Activated CD4-positive, alpha-beta T cell treated with anti-CD3 and anti-CD28 coated beads, Interleukin-2, Interleukin-4, amounts not matched to agents 100 ng/mL and 50 ng/mL, durations not matched to agents 16 hours and 8 hours (primary cell): ENCODE measurements around the gene C10orf90.

Experiments used
- DNase-seq: peaks from one replicate; pipeline ENCODE4 v3.0.0-alpha.2; 2020; ENCODE audit warnings: low spot score

C10orf90 gene

DNA sequence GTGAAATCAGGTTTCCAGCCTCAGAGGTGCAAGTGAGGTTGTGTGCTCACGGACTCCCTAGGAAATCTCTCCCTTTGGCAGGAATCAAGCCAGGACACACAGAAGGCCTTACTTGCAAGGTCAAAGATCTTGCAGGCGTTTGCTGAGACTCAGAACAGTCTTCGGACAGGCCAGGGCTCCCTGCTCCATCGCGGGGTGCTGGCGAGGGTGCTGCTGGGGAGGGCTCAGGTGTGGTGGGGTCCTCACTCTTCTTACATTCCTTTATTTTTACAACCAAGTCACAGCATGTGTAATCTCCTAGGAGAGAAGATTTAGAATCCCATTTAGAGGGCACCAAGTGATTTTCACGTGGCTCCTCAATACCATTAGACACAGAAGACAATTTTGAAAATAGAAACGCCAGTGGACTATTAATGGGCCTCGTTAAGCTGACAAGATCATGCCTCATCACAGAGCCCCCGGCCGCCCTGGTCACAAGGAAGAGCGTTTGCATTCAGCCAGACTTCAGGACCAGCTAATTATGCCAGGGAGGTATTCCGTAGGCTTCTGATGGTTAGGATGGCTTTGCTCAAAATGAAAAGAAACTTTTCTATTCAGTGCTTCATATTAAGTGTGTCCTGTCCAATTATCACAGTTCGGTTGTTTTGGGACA lies 209.1 kb downstream of the C10orf90 start:
- no peak for DNase-seq

DNA sequence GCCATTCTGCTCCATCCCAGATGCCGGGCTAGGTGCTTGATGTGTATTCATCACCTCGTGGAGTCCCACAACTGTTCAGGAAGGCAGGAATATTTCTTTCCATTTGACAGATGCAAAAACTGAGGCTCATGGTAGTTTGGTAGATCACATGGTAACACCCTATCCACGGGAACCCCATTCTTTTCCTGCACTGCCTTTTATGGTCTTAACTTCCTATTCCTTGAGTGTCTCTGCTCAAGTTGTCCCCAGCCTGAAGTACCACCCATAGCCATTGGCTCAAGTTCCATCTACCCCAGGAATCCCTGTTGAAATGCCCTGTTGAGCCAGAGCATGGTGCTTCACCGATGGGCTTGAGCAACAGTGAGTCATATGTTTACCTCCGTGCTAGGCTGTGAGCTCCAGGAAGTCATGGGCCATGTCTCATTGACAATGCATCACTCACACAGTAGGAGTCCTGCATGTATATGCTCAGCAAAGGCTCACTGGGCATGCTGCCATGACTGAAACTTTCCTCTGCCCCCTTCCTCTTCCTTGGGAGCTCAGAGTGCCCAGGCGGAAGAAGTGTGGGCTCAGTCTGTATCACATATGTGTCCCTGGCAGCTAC lies 210.5 kb downstream of the C10orf90 start:
- peak; percentile 3 for DNase-seq

DNA sequence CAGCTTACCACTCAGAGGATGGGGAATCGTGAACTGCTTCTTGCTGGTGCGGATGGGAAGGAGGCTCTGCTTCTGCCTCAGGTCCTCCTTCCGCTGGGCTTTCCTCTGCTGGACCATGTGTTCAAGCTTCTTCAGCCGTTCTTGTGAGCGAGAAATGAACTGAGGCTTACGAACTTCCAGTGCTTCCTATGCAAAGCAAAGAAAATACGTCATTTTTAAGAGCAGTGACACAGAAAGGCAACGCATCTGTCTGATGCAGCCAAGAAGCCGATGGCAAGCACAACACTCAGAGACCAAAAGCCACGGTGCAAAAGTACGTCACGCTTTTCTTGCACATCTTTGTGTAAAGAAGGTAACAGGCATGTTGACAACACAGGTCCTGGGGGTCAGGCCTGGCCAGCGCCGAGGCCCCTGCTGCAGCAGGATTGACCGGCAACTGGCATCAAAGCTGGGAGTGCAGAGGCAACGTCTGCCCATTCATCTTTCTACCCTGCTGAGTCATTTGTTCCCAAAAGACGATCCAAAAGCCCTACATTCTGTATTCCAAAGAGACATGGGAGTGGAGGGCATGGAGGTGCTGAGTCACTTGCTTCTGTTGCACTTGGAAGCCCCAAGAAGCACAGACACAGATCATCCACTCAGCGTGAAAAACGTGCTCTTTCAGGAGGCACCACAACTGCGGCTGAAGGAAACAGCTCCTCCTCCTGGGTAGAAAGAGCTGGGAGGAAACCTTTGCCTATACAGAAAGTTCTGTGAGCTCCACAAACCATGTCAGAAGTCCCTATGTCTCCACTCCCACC lies 211.3 kb downstream of the C10orf90 start:
- DNase-seq, result no peak

DNA sequence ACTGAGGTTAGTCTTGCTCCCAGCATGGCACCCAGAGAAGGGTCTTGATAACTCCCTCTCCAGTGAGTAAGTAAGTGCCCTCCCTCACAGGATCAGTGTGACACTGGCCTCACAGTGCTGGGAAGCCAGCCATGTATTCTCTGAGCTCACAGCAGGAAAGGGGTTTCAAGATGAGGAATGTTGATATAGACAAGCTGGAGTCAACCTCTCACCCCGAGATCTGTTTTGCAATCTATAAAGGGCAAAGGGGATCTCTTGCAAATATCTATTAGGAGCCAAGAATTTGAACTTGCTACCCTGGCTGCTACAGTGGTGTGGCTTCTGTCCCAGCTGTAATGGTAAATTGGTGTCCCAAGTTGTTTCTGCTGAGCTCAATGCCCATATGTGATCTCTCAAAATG lies 212.0 kb downstream of the C10orf90 start:
- no peak for DNase-seq

DNA sequence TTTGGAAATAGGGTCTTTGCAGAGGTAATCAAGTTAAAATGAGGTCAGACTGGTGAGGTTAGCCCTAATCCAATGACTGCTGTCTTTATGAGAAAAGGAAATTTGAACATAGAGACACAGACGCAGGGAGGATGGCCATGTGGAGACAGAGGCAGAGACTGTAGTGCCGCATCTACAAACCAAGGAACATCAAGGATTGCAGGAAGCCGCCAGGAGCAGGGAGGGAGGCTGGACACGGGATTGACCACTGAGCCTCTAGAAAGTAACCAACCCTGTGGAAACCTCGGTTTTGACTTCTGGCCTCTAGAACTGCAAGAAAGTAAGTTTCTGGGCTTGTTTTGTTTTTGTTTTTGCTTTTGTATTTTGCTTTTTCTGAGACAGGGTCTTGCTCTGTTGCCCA lies 213.9 kb downstream of the C10orf90 start:
- DNase-seq, result no peak

DNA sequence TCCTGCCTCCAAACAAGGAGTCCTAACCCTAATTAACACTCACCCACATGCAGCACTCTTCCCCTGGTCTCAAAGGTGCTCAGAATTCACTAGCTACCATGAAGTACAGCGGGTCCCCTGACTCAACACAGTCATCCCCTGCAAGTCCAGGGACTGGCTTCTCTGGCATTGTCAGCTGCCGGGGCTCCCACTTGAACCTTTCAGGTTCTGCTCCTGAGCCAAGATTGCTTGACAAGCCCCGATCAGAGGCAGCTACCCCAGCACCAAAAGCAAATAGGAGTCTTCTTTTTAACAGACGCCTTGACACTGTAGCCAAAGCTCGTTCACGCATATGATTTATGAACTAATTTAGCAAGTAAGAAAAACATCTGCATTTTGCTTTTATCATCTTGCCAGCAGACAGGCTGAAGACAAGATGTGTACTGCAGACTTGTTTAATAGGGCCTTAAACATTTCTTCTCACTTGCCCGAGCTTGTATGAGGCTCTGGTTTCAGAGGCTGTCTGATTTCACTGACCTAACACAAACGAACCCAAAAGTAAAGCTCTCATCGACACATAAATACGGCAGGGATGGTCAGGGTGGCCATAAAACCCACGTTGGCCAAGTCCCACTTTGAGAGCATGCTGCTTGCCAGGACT lies 214.6 kb downstream of the C10orf90 start:
- DNase-seq, result no peak

DNA sequence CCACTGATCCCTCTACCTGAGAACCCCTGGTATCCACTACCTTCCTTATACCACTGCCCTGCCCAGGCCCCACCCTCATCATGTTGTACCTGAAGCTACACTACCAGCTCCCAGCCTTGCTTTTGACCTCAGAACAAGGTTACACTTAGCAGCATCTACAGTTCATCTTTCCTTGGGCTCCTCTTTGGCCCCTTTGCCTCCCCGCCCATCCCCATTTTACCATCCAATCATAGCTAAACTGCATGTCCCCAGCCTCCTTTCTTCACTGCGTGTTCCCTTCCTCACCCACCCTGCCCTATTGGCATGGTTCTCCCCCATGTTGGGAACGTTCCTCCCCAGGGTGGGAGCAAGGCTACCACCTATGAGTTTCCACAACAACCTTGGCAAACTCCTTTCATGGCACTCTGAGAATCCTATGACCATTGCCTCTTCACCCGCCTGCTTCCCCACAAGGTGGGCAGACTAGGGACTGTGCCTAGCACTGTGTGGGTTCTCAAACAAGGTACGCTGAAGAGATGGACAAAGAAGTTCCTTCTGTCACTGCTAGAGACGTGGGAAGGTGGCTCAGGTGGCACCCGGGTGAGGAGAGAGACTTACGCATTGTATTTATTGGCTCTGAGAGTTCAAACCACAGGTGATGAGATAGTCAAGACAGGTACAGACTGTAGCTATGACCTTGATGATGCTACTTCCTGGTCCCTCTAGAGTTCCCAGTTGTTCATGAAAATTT lies 215.3 kb downstream of the C10orf90 start:
- no peak for DNase-seq

DNA sequence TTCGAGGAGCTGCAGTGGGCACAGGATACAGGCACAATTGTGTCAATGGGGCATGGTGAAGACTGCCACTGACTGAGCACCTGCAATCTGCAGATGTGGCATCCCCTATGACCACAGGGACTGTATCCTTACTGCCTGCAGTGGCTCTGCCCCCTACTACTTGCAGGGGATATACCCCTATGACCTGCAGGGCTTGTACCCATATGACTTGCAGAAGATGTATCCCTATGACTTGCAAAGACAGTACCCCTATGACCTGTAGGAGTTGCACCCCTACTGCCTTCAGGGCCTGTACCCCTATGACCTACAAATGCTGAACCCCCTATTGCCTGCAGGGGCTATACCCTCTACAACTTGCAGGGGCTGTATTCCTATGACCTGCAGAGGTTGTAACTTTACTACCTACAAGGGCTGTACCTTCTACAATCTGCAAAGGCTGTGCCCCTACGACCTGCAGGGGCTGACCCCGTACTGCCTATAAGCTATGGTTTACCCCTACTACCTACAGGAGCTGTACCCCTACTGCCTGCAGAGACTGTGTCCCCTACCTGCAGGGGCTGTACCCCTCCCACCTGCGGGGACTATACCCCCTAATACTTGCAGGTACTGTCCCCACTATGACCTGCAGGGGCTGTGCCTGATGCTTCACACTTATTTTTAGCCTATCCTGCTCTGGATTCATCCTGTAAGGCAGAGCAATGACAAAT lies 216.3 kb downstream of the C10orf90 start:
- DNase-seq, result no peak

DNA sequence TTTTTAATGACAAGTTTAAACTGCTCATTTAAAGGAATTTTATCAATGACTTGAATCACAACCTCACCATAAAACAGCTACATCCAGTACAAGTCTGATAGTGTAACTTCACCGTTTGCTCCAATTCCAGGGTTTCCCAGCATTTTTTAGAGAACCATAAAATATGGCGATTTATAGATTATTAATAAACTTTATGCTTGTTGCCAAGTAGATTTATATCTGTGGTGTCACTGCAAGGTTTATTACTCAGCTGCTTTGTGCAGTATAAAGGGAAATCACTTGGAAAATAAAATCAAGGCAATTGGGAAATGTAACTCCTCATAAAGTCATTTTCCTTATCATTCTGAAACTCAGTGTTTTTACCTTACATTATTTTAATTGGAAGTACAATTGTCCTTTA lies 218.2 kb downstream of the C10orf90 start:
- DNase-seq, result no peak

DNA sequence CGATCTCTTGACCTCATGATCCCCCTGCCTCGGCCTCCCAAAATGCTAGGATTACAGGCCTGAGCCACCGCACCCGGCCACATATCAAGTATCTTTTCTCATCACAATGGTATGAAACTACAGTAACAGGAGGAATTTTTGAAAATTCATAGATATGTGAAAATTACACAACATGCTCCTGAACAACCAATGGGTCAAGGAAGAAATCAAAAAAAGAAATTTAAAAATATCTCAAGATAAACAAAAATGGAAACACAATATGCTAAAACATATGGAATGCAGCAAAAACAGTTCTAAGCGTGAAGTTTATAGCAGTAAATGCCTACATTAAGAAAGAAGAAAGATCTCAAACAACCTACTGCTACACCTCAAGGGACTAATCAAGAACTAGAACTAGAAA lies 222.4 kb downstream of the C10orf90 start:
- DNase-seq, result no peak

DNA sequence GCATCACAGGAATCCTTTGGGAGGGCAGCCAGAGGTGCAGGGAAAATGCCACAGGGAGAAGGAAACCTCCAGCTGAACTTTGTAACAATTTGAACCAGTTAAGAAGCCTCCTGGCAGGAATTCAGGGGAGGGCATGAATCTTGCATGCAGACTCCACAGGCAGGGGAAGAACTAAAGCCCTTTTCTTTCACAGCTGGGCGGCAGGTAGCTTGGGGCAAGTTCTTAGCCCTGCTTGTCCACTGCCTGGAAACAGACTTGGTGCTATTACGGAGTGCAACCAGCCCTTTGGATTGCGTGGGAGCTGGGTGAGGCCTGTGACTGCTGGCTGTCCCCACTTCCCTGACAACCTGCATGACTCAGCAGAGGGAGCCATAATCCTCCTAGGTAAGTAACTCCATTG lies 230.6 kb downstream of the C10orf90 start:
- DNase-seq, result no peak

DNA sequence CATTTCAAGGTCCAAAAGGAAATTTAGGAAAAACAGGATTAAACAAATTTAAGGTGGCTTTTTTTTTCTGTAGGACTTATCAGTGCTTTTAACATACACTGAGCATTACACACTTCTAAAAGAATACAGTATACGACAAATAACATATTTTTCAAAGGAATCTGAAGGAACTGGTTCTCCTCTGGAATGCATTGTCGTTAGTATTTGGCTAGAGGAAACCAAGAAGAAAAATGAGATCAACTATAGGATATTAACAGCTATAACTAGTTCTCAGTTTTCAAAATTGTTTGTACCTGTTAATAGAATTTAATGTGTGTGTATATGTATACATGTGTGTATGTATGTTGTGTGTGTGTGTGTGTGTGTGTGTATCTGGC lies 232.1 kb downstream of the C10orf90 start:
- no peak for DNase-seq

DNA sequence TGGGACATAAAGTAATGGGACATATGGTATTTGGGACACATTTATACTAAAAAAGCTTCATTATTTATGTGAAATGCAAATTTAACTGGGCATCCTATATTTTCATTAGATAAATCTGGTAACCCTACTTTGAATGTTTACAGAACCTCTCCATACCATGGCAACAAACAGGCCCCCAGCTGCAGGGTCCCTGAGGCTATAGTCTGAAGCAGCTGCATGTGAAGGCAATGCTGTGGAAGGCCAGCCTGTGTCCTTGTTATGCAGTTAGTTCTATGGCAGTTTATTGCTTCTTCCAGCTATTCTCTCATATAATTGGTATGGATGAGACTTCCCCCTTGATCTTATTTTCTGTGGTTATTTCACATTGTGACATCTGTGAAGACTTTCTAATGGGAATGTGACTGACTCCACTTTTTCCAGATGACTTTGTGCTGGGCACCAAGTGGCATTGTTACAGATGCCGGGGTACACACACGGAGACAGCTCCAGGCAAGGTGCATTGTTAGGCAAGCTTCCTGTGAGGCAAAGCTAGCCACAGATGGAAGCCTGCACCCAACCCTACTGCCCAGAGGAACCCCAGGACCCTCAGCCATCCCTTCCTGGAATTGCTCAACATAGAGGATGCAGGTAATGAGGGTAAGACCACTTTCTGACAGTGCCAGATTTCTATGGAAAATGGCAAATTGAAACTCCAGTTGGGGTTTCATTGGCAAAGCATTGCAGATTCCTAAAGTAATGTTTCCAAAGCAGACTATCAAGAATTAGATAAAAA lies 232.7 kb downstream of the C10orf90 start:
- DNase-seq, result no peak

DNA sequence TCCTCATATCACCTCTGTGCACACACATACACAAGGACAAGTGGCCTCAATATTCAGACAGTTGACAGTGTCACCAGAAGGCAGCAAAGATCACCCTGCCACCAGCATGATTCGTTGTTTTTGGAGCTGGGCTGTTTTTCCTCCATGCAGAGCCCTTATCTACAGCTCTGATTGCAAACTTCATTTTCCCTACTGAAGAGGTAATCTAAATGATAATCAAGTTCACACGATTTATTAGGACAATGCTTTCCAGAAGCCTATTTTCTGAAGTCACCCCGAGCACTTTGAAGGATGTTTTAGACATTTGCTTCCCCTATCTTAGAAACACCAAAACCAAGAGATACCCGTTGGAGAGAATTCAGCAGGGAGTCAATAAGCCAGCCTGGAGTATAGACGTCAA lies 236.3 kb downstream of the C10orf90 start:
- no peak for DNase-seq

DNA sequence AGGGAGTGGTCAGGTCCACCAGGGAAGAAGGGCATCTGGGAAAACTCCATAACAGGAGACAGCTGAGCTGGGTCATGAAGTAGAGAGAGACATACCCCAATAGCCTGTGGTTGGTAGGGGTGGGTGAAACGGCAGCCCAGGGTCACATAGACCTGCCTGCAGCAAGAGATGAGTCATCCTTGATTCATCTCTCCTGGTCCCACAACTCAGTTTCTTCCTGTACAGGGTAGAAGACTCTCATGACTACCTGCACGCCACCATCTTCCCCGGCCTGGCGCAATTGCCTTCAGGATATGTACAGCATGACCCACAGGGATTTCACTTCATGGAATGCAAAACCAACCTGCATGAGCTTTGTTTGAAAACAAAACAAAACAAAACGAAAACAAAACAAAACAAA lies 237.1 kb downstream of the C10orf90 start:
- DNase-seq, result no peak

DNA sequence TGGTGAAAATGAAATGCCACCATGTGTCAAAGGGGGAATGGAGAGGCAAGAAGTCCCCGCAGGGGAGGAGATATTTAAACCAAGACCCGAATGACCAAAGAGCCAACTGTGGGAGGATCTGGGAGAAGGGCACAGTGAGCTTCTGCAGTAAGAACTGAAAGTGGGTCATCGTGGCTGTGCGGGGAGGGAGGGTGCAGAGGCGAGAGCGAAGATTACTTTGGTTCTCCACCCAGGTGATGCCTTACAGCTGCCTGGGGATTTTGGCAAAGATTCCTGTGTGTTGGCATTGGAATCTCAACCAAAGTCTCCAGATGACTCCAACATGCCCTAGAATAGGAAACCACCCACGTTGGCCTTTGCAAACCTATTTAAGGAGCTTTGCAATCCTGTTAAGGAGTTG lies 238.0 kb downstream of the C10orf90 start:
- DNase-seq, result no peak

DNA sequence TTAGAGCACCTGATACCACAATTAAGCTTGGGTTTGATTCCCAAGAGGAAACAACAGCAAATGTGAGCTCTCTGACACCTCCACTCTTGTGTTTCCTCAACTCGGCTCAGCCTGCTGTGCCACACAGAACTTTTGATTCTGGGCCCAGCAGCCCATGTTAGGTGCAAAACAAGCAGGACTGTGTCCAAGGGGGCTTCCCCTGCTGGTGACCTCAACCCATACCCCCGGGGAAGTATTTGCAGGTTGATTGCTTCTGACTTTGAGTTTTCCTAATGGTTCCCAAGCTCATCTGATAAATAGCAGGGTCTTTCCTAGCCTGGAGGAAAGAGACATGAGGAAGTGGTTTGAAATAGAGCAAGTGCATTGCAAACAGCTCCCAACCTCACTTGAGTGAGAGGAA lies 238.7 kb downstream of the C10orf90 start:
- DNase-seq, result no peak

DNA sequence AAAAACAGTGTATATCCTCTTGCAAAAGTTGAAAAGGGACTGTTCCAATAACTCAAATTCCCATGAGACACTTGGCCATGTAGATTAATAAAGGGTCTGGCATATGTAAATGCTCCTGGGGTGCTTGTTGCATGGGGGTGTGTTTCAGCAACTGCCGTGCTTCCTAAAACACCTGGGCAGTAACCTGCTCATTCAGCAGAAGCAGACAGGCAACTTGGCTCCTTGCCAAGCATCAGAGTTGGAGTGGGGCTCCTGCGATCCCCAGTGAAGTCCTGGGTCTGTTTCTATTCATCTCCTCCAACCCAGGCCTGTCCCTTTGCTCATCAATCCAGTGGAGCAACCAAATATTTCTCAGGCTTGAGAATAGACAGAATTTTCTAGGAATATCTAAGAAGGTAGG lies 240.0 kb downstream of the C10orf90 start:
- DNase-seq, result no peak

DNA sequence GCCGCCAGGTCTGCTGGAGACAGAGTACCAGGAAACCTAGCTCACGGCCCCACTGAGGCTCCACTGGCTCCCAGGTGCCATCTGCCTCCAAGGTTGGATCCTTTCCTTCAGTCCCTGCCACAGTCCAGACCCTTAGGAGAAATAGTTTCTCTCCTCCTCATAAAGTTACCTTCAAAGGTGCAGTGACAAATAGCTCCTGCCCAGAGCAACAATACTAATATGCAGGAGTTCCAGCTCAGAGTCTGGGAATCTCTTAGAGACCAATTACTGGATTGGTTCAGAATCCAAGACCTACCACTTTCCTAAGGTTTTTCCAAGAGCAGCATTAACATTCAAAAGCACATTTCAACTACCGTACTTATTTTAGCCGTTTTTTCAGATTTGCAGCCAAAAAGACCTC lies 241.2 kb downstream of the C10orf90 start:
- no peak for DNase-seq

DNA sequence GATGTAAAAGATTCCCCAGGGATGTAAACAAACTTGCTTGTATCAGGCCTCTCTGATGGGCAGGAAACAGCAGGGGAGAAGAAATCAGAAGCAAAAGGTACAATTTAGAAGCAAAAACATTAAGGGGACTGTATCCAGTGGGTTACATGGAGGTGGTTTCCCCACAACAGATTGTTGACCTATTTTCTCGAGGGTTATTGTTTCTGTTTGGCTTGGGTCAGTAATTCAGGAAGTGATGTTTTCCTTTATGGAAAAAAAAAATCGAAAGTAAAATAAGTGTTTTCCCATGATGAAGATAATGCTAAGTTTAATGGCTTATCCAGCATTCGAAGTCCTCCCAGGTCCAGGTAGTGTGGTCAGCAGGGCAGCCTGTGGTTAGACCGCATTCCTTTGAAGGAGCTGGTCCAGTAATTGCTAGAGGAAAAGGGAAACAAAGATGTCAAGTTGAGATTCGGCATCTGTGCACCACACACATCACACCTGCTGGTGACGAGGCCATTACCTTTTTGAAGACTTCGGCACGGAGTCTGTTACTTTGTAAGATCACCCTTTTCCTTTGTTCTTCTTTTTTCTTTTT lies 244.9 kb downstream of the C10orf90 start:
- no peak for DNase-seq

DNA sequence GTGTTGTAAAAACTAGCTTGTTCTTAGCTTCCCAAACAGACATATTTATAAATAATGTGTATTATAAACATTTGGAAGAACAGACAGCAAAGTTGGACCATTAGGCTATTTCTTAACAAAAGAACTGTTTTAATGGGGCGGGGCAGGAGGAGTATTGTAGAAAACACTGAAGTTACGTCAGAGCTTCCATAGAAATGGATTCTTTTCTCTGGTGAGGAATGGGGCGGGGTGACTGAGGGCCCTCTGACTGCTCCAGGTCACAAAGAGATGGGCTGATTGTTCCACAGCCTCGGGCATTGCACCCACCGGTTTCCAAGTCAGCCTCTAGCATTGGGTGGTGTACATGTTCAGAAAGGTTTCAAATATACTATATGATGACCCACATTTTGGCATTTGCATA lies 245.5 kb downstream of the C10orf90 start:
- no peak for DNase-seq
